Ovary (tissue), 9 donors: ENCODE results near the gene TNS4. TPM values are rescaled to one million over a fixed set of nuclear protein-coding genes. Genes with fewer than 3 reads are reported as not detected.

Experiments
- DNase-seq, 5 donors: peaks; one replicate each; pipeline ENCODE4 v3.0.0-alpha.2; 2019 to 2020
- H3K27ac ChIP-seq, 2 donors: fragments of 200-600 bp; one replicate each; pipeline versions ENCODE4 v1.5.1 to v1.8.0; 2019 to 2022
- H3K27me3 ChIP-seq: fragments of 200-600 bp; one replicate; pipeline ENCODE4 v1.8.0; 2022
- H3K36me3 ChIP-seq: fragments of 200-600 bp; sonication (generic); one replicate; pipeline ENCODE4 v1.5.1; 2019
- H3K4me1 ChIP-seq: one replicate; pipeline ENCODE4 v1.8.1; 2013; ENCODE audit warnings: mild to moderate bottlenecking, moderate library complexity; ENCODE audit not compliant: insufficient read depth
- H3K4me3 ChIP-seq: fragments of 200-600 bp; sonication (generic); one replicate; pipeline ENCODE4 v1.5.1; 2017
- H3K9me3 ChIP-seq, 2 donors: fragments of 200-600 bp in 1 of 2; sonication (generic) in 1 of 2; one replicate each; pipeline versions ENCODE4 v1.5.1 to v1.8.1; 2013 to 2019; ENCODE audit warnings: mild to moderate bottlenecking in 1 of 2, moderate library complexity in 1 of 2
- EP300 ChIP-seq: sonication (generic); formaldehyde crosslinking; IDR thresholded peaks from one replicate; pipeline ENCODE4 v1.6.1; 2017; ENCODE audit warnings: antibody characterized with exemption
- POLR2A ChIP-seq: fragments of 450-650 bp; IDR thresholded peaks from one replicate; pipeline ENCODE4 v1.6.1; 2017; ENCODE audit warnings: antibody characterized with exemption, mild to moderate bottlenecking, moderate library complexity
- WGBS, 3 donors: extraction: QIAGEN DNeasy Blood & Tissue Kit in 1 of 3; methylation state at CpG; one replicate each; pipeline versions ENCODE4 v1.1.5 to v1.1.7; 2013 to 2017; 5-methylcytosine and 5-hydroxymethylcytosine counted together
- intact Hi-C, 4 donors: fragments of 100-400 bp; cut with DNase I; formaldehyde crosslinking; loops; one replicate each; pipeline versions ENCODE4 v1.11.0 to v1.15.1; 2022 to 2023
- polyA plus RNA-seq, 2 donors: library from polyadenylated mRNA; stranded (reverse); fragments of 200-250 nt in 1 of 2; fragments of 350-450 nt in 1 of 2; fragmentation: Illumina TruSeq in 1 of 2; extraction: RNeasy Lipid Tissue Mini Kit (QIAGEN cat#74804) in 1 of 2; gene quantifications; one replicate each; pipeline ENCODE4 v1.2.3, GENCODE V29; 2013 to 2014
- total RNA-seq, 7 donors: library from RNA; depleted of rRNA in 2 of 7; stranded (reverse); fragments of >200 nt in 2 of 7; fragmentation: NEBNext Ultra II Directional in 3 of 7; extraction: Animal tissue kit (Norgen Biotek cat#: 25700) in 3 of 7; gene quantifications; one replicate each; pipeline versions ENCODE4 v1.1.0 to v1.2.4, GENCODE V29; 2016 to 2023
- TF ChIP-seq, protein P1 (sequence below), 3 donors: fragments of 450-650 bp in 2 of 3; fragments of 200-600 bp in 1 of 3; IDR thresholded peaks; one replicate each; pipeline versions ENCODE4 v1.5.1 to v1.8.0; 2016 to 2022; ENCODE audit warnings: antibody characterized with exemption in 3 of 3, mild to moderate bottlenecking in 1 of 3
- donor health status: DM: no; HTN: no; CAD: no; lungs with moderate emphysema.
- donor health status: DM: no; HTN: no; CAD: no.
- donor health status: Bipolar disorder and iron deficiency.
- donor health status: DM: yes; HTN: yes; CAD: no.
- donor health status: DM: no; HTN: no; CAD: no.
- donor health status: DM: yes; HTN: yes; CAD: no.

Gene TNS4
- total and polyA plus RNA-seq, 9 donors = 0.13 to 6.2 (median 0.54) TPM; not detected in 5

DNA sequence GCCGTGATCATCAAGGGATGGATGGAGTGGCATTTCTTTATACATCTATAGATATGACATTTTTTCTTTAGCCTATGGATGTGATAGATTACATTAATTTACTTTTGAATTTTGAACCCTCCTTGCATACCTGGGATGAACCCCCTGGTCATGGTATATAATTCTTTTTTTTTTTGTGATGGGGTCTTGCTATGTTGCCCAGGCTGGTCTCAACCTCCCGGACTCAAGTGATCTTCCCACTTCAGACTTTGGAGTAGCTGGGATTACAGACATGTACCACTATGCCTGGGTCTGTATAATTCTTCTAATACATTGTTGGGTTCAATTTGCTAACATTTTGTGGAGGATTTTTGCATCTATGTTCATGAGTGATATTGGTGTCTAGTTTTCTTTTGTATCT is 1.7 kb upstream of the TNS4 start:
- 96 to 99% (median 98%) methylated on average over 2 of the region's 2 CpGs for WGBS, 3 donors
- Histone ChIP-seq H3K9me3 (no peaks in the 10 kb centered on the region), H3K4me1 (peaks cover 2% of the 10 kb centered on the region), H3K36me3 (no peaks in the 10 kb centered on the region), H3K4me3 (no peak overlapping the region), H3K27me3 (no peaks in the 10 kb centered on the region), H3K27ac (no peak overlapping the region)
- TF ChIP-seq, protein P1, sequence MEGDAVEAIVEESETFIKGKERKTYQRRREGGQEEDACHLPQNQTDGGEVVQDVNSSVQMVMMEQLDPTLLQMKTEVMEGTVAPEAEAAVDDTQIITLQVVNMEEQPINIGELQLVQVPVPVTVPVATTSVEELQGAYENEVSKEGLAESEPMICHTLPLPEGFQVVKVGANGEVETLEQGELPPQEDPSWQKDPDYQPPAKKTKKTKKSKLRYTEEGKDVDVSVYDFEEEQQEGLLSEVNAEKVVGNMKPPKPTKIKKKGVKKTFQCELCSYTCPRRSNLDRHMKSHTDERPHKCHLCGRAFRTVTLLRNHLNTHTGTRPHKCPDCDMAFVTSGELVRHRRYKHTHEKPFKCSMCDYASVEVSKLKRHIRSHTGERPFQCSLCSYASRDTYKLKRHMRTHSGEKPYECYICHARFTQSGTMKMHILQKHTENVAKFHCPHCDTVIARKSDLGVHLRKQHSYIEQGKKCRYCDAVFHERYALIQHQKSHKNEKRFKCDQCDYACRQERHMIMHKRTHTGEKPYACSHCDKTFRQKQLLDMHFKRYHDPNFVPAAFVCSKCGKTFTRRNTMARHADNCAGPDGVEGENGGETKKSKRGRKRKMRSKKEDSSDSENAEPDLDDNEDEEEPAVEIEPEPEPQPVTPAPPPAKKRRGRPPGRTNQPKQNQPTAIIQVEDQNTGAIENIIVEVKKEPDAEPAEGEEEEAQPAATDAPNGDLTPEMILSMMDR (IDR thresholded peaks at IDR 0.05) = no peak
- TF ChIP-seq POLR2A = no peak
- no peak for TF ChIP-seq EP300
- no peak for DNase-seq
- intact Hi-C loops = no loop called here

DNA sequence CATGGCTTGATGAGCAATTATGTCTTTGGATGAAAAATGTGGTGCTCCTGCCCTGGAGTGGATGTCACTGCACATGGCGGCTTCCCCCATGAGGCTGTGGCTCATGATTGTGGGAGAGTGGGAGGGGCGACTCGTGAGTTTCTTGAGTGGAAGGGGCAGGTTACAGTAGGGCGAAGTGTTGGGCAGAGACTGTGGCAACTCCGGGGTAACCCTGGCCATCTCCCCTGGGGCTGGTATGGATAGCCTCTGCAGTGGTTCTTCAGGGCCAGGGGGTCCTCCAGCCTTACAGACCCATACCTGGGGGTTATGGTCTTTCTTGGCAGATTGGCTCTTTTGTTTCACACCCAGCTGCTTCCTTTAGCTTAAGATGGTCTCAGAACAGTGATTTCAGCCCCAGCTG is 1.3 kb upstream of the TNS4 start:
- H3K4me3 ChIP-seq = no peak overlapping the region
- peak in 1 of 5 donors; percentile 19 for DNase-seq
- no peak overlapping the region for H3K27ac ChIP-seq
- H3K9me3 ChIP-seq = no peaks in the 10 kb centered on the region
- H3K36me3 ChIP-seq = no peaks in the 10 kb centered on the region
- H3K27me3 ChIP-seq = no peaks in the 10 kb centered on the region
- intact Hi-C loops = no loop called here
- TF ChIP-seq POLR2A = no peak
- TF ChIP-seq, protein P1 (IDR thresholded peaks at IDR 0.05) = no peak
- peaks cover 2% of the 10 kb centered on the region for H3K4me1 ChIP-seq
- WGBS, 3 donors = 94 to 98% (median 94%) methylated on average over 5 of the region's 5 CpGs

DNA sequence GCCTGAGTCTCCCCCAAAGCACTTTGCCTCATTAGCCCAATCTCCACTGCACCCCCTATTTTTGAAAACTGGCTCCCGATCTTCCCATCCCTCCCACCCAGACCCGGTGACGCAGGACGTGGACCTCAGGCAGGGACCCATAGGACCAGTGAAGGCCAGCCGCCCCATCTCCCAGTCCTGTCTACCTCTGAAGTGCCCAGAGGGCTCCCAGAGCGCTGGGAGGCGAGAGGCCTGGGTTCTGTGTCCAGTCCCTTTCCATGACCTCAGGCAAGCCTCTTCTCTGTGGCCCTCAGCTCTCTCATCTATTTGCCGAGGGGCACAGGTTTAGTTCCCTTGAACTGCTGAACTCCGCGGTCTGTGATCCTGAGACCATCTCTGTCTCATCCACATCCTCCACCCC is 714 bp downstream of the TNS4 start:
- peaks cover 2% of the 10 kb centered on the region for H3K4me1 ChIP-seq
- no peaks in the 10 kb centered on the region for H3K27me3 ChIP-seq
- no peaks in the 10 kb centered on the region for H3K9me3 ChIP-seq
- intact Hi-C loops = no loop called here
- no peak overlapping the region for H3K4me3 ChIP-seq
- no peaks in the 10 kb centered on the region for H3K36me3 ChIP-seq
- H3K27ac ChIP-seq = no peak overlapping the region
- 90 to 94% (median 93%) methylated on average over 10 of the region's 10 CpGs for WGBS, 3 donors
- TF ChIP-seq EP300 = no peak
- TF ChIP-seq, protein P1 (IDR thresholded peaks at IDR 0.05) = no peak
- no peak for DNase-seq

DNA sequence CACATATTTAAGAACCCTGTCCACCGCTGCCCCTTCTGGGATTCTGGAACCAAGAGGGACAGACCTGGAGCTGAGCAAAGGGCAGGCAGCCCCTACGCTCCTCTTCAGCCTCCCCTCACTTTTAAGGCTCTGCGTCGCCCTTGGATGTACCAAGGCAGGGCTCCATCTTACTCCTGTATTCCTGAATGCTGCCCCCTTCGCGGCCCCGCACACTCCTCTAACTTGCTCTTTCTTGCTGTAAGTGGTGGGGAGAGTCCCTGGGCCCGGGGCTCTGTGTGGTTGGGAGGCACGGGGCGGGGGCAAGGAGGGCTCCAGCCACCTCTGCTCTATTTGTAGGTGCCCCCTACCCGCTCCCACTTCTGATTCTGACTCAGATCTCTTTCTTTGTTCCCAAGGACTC is 1.2 kb downstream of the TNS4 start:
- no peak for DNase-seq
- H3K4me3 ChIP-seq = no peak overlapping the region

More for the DNA sequence above, 1.2 kb downstream of the TNS4 start:
- Histone ChIP-seq H3K4me1 (peaks cover 2% of the 10 kb centered on the region), H3K9me3 (no peaks in the 10 kb centered on the region), H3K36me3 (no peaks in the 10 kb centered on the region), H3K27me3 (no peaks in the 10 kb centered on the region), H3K27ac (no peak overlapping the region)
- 70 to 79% (median 77%) methylated on average over 11 of the region's 11 CpGs for WGBS, 3 donors
- intact Hi-C loops = no loop called here
- no peak for TF ChIP-seq EP300
- TF ChIP-seq POLR2A = no peak
- TF ChIP-seq, protein P1 (IDR thresholded peaks at IDR 0.05) = no peak
